Stimulated activated effector memory CD8-positive, alpha-beta T cell treated with anti-CD3 and anti-CD28 coated beads, Interleukin-12 subunit alpha, Interleukin-12 subunit beta, amount 100 ng/mL, for 72 hours (primary cell): ENCODE measurements around the gene GALNT2.

Source experiments
- ATAC-seq: fragments of 150-1000 bp; cut with Tn5 transposase; 2 replicates; pipeline ENCODE4 v1.10.0; 2021
- DNase-seq, 2 donors: peaks; one replicate each; pipeline ENCODE4 v3.0.0; 2021 to 2022; ENCODE audit warnings: low spot score in 2 of 2
- H3K27ac Mint-ChIP-seq: one replicate; pipeline ENCODE4 v1.8.0; 2022; ENCODE audit warnings: mild to moderate bottlenecking, mixed read lengths
- H3K36me3 Mint-ChIP-seq: one replicate; pipeline ENCODE4 v1.8.0; 2022; ENCODE audit warnings: mild to moderate bottlenecking, mixed read lengths
- H3K4me1 Mint-ChIP-seq: one replicate; pipeline ENCODE4 v1.8.0; 2022; ENCODE audit warnings: mixed read lengths
- H3K4me3 Mint-ChIP-seq: one replicate; pipeline ENCODE4 v1.8.0; 2022; ENCODE audit warnings: mild to moderate bottlenecking, mixed read lengths
- H3K9me3 Mint-ChIP-seq: one replicate; pipeline ENCODE4 v1.8.0; 2022; ENCODE audit warnings: mixed read lengths

Gene GALNT2

GRCh38 chr1:230236301-230237008 is 169.4 kb downstream of the GALNT2 start:
- DNase-seq = no peak
- no peaks in the 10 kb centered on the region for H3K9me3 Mint-ChIP-seq
- H3K4me1 Mint-ChIP-seq = peaks cover 31% of the 10 kb centered on the region
- no peak overlapping the region for H3K4me3 Mint-ChIP-seq
- H3K36me3 Mint-ChIP-seq = peaks cover 11% of the 10 kb centered on the region
- H3K27ac Mint-ChIP-seq = no peak overlapping the region
- no peak for ATAC-seq

- DNase-seq = no peak
- Mint-ChIP-seq H3K4me1 (peaks cover 28% of the 10 kb centered on the region), H3K36me3 (peaks cover 16% of the 10 kb centered on the region), H3K9me3 (no peaks in the 10 kb centered on the region), H3K27ac (no peak overlapping the region), H3K4me3 (no peak overlapping the region)
- no peak for ATAC-seq
Observed at GRCh38 chr1:230237009-230237370, 170.0 kb downstream of the GALNT2 start.

GRCh38 chr1:230237805-230238204 is 170.8 kb downstream of the GALNT2 start:
- Mint-ChIP-seq H3K4me1 (peaks cover 28% of the 10 kb centered on the region), H3K27ac (no peak overlapping the region), H3K9me3 (no peaks in the 10 kb centered on the region), H3K4me3 (no peak overlapping the region), H3K36me3 (peaks cover 21% of the 10 kb centered on the region)
- DNase-seq (no peak), ATAC-seq (no peak)

- ATAC-seq (peak; percentile 96), DNase-seq (no peak)
- H3K4me1 Mint-ChIP-seq = peaks cover 24% of the 10 kb centered on the region
- H3K9me3 Mint-ChIP-seq = no peaks in the 10 kb centered on the region
- H3K27ac Mint-ChIP-seq = peak overlapping the region; percentile 41
- peaks cover 39% of the 10 kb centered on the region for H3K36me3 Mint-ChIP-seq
- no peak overlapping the region for H3K4me3 Mint-ChIP-seq
Observed at GRCh38 chr1:230240446-230241086, 173.5 kb downstream of the GALNT2 start.

GRCh38 chr1:230242326-230242725 is 175.3 kb downstream of the GALNT2 start:
- Mint-ChIP-seq H3K27ac (peak overlapping the region; percentile 41), H3K9me3 (no peaks in the 10 kb centered on the region), H3K4me3 (no peak overlapping the region), H3K36me3 (peaks cover 53% of the 10 kb centered on the region), H3K4me1 (peaks cover 36% of the 10 kb centered on the region)
- ATAC-seq (no peak), DNase-seq (no peak)

GRCh38 chr1:230243146-230243545 is 176.1 kb downstream of the GALNT2 start:
- Mint-ChIP-seq H3K27ac (no peak overlapping the region), H3K36me3 (peaks cover 56% of the 10 kb centered on the region), H3K4me1 (peaks cover 36% of the 10 kb centered on the region), H3K9me3 (no peaks in the 10 kb centered on the region), H3K4me3 (no peak overlapping the region)
- ATAC-seq (no peak), DNase-seq (no peak)

- Mint-ChIP-seq H3K36me3 (peaks cover 62% of the 10 kb centered on the region), H3K4me1 (peaks cover 39% of the 10 kb centered on the region), H3K27ac (no peak overlapping the region), H3K9me3 (no peaks in the 10 kb centered on the region), H3K4me3 (no peak overlapping the region)
- no peak for ATAC-seq
- DNase-seq = no peak
Observed at GRCh38 chr1:230243583-230244353, 176.7 kb downstream of the GALNT2 start.

GRCh38 chr1:230246551-230246950 is 179.5 kb downstream of the GALNT2 start:
- H3K9me3 Mint-ChIP-seq = no peaks in the 10 kb centered on the region
- no peak for DNase-seq
- ATAC-seq = no peak
- peaks cover 38% of the 10 kb centered on the region for H3K4me1 Mint-ChIP-seq
- no peak overlapping the region for H3K4me3 Mint-ChIP-seq
- peak overlapping the region; percentile 32 for H3K27ac Mint-ChIP-seq
- peaks cover 73% of the 10 kb centered on the region for H3K36me3 Mint-ChIP-seq

- Mint-ChIP-seq H3K4me1 (peaks cover 46% of the 10 kb centered on the region), H3K4me3 (no peak overlapping the region), H3K36me3 (peaks cover 69% of the 10 kb centered on the region), H3K27ac (peak overlapping the region; percentile 61), H3K9me3 (no peaks in the 10 kb centered on the region)
- ATAC-seq (no peak), DNase-seq (no peak)
Observed at GRCh38 chr1:230248016-230248888, 181.2 kb downstream of the GALNT2 start.

GRCh38 chr1:230248889-230249270 is 181.8 kb downstream of the GALNT2 start:
- peak overlapping the region; percentile 61 for H3K27ac Mint-ChIP-seq
- H3K4me3 Mint-ChIP-seq = no peak overlapping the region
- no peak for ATAC-seq
- H3K9me3 Mint-ChIP-seq = no peaks in the 10 kb centered on the region
- H3K36me3 Mint-ChIP-seq = peaks cover 72% of the 10 kb centered on the region
- peaks cover 46% of the 10 kb centered on the region for H3K4me1 Mint-ChIP-seq
- no peak for DNase-seq

GRCh38 chr1:230249695-230250480 is 182.8 kb downstream of the GALNT2 start:
- ATAC-seq = no peak
- H3K4me3 Mint-ChIP-seq = no peak overlapping the region
- no peak overlapping the region for H3K27ac Mint-ChIP-seq
- DNase-seq = no peak
- H3K36me3 Mint-ChIP-seq = peaks cover 67% of the 10 kb centered on the region
- H3K4me1 Mint-ChIP-seq = peaks cover 46% of the 10 kb centered on the region
- no peaks in the 10 kb centered on the region for H3K9me3 Mint-ChIP-seq

GRCh38 chr1:230250666-230251065 is 183.6 kb downstream of the GALNT2 start:
- Mint-ChIP-seq H3K36me3 (peaks cover 67% of the 10 kb centered on the region), H3K4me3 (no peak overlapping the region), H3K4me1 (peaks cover 44% of the 10 kb centered on the region), H3K9me3 (no peaks in the 10 kb centered on the region), H3K27ac (peak overlapping the region; percentile 85)
- ATAC-seq (no peak), DNase-seq (no peak)

GRCh38 chr1:230251644-230252191 is 184.7 kb downstream of the GALNT2 start:
- no peaks in the 10 kb centered on the region for H3K9me3 Mint-ChIP-seq
- ATAC-seq = peak; percentile 86
- H3K4me3 Mint-ChIP-seq = peak overlapping the region; percentile 5
- peaks cover 33% of the 10 kb centered on the region for H3K4me1 Mint-ChIP-seq
- H3K36me3 Mint-ChIP-seq = peaks cover 65% of the 10 kb centered on the region
- DNase-seq = no peak
- peak overlapping the region; percentile 85 for H3K27ac Mint-ChIP-seq

- DNase-seq (no peak), ATAC-seq (no peak)
- Mint-ChIP-seq H3K9me3 (no peaks in the 10 kb centered on the region), H3K4me1 (peaks cover 33% of the 10 kb centered on the region), H3K4me3 (no peak overlapping the region), H3K36me3 (peaks cover 69% of the 10 kb centered on the region), H3K27ac (no peak overlapping the region)
Observed at GRCh38 chr1:230253150-230253549, 186.1 kb downstream of the GALNT2 start.
